ENCODE data around the gene RPN2. TPM values are rescaled to one million over a fixed set of nuclear protein-coding genes. Genes with fewer than 3 reads are reported as not detected.

RPN2 gene
- total and polyA plus RNA-seq, 2 of the 13 experiments (the other 11 are each of a cell fraction or from before 2014, with no cell fraction given), result 587 to 1,818 TPM

DNA sequence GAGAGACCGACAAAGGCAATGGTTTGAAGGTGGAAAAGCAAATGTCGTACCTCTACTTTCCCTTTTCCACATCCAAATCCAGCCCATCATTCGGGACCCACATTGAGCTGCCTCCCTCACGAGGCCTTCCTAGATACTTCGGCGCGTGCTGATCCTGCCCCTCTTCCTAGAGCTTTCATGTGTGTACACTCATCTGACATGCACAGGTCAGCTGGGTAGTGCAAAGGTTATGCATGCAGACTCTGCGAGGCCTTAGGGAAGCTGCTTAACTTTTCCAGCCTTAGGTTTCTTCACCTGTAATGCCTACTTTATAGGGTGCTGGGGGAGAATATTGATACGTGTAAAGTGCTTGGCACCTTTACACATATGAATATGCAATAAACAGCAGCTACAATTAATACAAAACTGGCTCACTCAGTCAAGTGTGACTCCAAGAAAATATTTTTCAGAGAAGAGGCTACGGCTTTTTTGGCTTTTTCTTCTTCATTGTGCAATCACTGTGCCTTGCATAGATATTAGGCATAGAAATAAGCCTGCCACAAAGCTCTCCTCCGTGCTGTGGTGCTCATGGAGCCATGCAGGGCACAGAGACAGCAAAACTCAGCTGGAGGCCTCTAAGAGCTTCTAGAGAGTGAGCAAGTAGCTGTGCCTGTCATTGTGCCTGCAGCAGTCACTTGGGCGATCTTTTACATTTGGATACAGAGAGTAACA is 106.7 kb downstream of the RPN2 start (continued):
- TF ChIP-seq, protein P1, sequence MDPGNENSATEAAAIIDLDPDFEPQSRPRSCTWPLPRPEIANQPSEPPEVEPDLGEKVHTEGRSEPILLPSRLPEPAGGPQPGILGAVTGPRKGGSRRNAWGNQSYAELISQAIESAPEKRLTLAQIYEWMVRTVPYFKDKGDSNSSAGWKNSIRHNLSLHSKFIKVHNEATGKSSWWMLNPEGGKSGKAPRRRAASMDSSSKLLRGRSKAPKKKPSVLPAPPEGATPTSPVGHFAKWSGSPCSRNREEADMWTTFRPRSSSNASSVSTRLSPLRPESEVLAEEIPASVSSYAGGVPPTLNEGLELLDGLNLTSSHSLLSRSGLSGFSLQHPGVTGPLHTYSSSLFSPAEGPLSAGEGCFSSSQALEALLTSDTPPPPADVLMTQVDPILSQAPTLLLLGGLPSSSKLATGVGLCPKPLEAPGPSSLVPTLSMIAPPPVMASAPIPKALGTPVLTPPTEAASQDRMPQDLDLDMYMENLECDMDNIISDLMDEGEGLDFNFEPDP (CRISPR knock-in tag; conservative IDR thresholded peaks at IDR 0.05), result 0 out of 2 replicates have a peak, but pooled peaks have one; percentile 45
- TF ChIP-seq NR1H2 (CRISPR knock-in tag; IDR thresholded peaks at IDR 0.05; ENCODE audit: borderline replicate concordance, low read depth) (no peak), ZNF703 (CRISPR knock-in tag; IDR thresholded peaks at IDR 0.05; ENCODE audit: borderline replicate concordance) (no peak), ZNF207 (IDR thresholded peaks at IDR 0.05; ENCODE audit: borderline replicate concordance) (no peak), CREM (IDR thresholded peaks at IDR 0.05) (0 out of 2 replicates have a peak, but pooled peaks have one; percentile 31), CREM (CRISPR knock-in tag; IDR thresholded peaks at IDR 0.05) (no peak), ZKSCAN5 (CRISPR knock-in tag; IDR thresholded peaks at IDR 0.05) (no peak), NFIB (CRISPR knock-in tag; IDR thresholded peaks at IDR 0.05; ENCODE audit: borderline replicate concordance) (no peak), EHMT2 (IDR thresholded peaks at IDR 0.05; ENCODE audit: borderline replicate concordance, low read depth, low read length) (no peak; the same call in 1 of the 2 replicates), PAX8 (CRISPR knock-in tag; IDR thresholded peaks at IDR 0.05; ENCODE audit: borderline replicate concordance) (no peak), ARNTL (CRISPR knock-in tag; IDR thresholded peaks at IDR 0.05) (peak; percentile 91), ZNF790 (CRISPR knock-in tag; IDR thresholded peaks at IDR 0.05; ENCODE audit: borderline replicate concordance) (no peak), TOE1 (CRISPR knock-in tag; IDR thresholded peaks at IDR 0.05) (no peak), KLF16 (CRISPR knock-in tag; IDR thresholded peaks at IDR 0.05) (peak in 1 of 2 experiments; percentile 86; a peak in 2 of 4 replicates), MAFK (conservative IDR thresholded peaks at IDR 0.05 in 1 of 2, IDR thresholded peaks at IDR 0.05 in 1 of 2; ENCODE audit: low read length in 2 of 2) (peak; percentile 4 to 29; a peak in 2 of 4 replicates), ZFX (CRISPR knock-in tag; IDR thresholded peaks at IDR 0.05; ENCODE audit: low read depth) (peak; percentile 87), ATAD3A (CRISPR knock-in tag; IDR thresholded peaks at IDR 0.05) (no peak), ZNF263 (CRISPR knock-in tag; IDR thresholded peaks at IDR 0.05) (peak; percentile 57), POLR2A (IDR thresholded peaks at IDR 0.05; ENCODE audit: insufficient read depth in 1 of 2, low read depth in 2 of 2, low read length in 2 of 2) (no peak), JUN (CRISPR knock-in tag; IDR thresholded peaks at IDR 0.05) (no peak; the same call in 1 of the 2 replicates), HNRNPL (IDR thresholded peaks at IDR 0.05; ENCODE audit: low read depth, low read length) (no peak), POLR2AphosphoS5 (IDR thresholded peaks at IDR 0.05; ENCODE audit: low read depth, low read length) (no peak)
- TF ChIP-seq, protein P2, sequence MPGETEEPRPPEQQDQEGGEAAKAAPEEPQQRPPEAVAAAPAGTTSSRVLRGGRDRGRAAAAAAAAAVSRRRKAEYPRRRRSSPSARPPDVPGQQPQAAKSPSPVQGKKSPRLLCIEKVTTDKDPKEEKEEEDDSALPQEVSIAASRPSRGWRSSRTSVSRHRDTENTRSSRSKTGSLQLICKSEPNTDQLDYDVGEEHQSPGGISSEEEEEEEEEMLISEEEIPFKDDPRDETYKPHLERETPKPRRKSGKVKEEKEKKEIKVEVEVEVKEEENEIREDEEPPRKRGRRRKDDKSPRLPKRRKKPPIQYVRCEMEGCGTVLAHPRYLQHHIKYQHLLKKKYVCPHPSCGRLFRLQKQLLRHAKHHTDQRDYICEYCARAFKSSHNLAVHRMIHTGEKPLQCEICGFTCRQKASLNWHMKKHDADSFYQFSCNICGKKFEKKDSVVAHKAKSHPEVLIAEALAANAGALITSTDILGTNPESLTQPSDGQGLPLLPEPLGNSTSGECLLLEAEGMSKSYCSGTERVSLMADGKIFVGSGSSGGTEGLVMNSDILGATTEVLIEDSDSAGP (CRISPR knock-in tag; IDR thresholded peaks at IDR 0.05; ENCODE audit: borderline replicate concordance), result peak; percentile 53; the same call in 1 of the 2 replicates
- TF ChIP-seq, protein P3, sequence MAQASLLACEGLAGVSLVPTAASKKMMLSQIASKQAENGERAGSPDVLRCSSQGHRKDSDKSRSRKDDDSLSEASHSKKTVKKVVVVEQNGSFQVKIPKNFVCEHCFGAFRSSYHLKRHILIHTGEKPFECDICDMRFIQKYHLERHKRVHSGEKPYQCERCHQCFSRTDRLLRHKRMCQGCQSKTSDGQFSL (CRISPR knock-in tag; IDR thresholded peaks at IDR 0.05), result no peak
- TF ChIP-seq, protein P4, sequence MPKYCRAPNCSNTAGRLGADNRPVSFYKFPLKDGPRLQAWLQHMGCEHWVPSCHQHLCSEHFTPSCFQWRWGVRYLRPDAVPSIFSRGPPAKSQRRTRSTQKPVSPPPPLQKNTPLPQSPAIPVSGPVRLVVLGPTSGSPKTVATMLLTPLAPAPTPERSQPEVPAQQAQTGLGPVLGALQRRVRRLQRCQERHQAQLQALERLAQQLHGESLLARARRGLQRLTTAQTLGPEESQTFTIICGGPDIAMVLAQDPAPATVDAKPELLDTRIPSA (CRISPR knock-in tag; IDR thresholded peaks at IDR 0.05; ENCODE audit: borderline replicate concordance), result no peak
- TF ChIP-seq, protein P5, sequence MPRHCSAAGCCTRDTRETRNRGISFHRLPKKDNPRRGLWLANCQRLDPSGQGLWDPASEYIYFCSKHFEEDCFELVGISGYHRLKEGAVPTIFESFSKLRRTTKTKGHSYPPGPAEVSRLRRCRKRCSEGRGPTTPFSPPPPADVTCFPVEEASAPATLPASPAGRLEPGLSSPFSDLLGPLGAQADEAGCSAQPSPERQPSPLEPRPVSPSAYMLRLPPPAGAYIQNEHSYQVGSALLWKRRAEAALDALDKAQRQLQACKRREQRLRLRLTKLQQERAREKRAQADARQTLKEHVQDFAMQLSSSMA (CRISPR knock-in tag; IDR thresholded peaks at IDR 0.05), result no peak

Data from HepG2 (cell line).